Measurements from ENCODE around the gene CAPN9.

DNA sequence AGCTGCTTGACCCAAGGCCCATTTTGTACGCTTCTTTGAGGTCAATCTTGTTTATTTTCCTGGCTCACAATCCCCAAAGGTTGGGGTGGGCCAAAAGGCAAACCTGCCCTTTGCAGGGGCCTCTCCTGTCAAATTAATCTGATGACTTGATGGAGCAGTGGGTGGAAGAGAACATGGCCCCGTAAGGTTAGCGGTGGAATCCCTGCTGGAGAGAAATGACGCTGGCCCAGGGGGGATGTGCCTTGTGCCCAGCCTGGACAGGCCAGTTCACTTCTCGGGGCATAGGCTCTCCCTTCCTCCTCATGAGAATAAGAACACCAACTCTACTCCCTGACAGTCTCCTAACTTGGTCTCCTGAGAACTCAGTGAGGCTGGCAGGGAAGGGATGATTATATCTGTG lies 80.6 kb downstream of the CAPN9 start:
- TF ChIP-seq, protein P1, sequence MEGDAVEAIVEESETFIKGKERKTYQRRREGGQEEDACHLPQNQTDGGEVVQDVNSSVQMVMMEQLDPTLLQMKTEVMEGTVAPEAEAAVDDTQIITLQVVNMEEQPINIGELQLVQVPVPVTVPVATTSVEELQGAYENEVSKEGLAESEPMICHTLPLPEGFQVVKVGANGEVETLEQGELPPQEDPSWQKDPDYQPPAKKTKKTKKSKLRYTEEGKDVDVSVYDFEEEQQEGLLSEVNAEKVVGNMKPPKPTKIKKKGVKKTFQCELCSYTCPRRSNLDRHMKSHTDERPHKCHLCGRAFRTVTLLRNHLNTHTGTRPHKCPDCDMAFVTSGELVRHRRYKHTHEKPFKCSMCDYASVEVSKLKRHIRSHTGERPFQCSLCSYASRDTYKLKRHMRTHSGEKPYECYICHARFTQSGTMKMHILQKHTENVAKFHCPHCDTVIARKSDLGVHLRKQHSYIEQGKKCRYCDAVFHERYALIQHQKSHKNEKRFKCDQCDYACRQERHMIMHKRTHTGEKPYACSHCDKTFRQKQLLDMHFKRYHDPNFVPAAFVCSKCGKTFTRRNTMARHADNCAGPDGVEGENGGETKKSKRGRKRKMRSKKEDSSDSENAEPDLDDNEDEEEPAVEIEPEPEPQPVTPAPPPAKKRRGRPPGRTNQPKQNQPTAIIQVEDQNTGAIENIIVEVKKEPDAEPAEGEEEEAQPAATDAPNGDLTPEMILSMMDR (IDR thresholded peaks at IDR 0.05): no peak
- no peak for TF ChIP-seq EP300 (IDR thresholded peaks at IDR 0.05)

Measured in tibial nerve (tissue), 4 donors.